HL-60 (cell line): ENCODE results near the gene MSI2.

ENCODE experiments used
- DNase-seq, 2 experiments: peaks; one replicate each; pipeline ENCODE4 v3.0.0-alpha.2; 2010 to 2020; ENCODE audit warnings: low read depth in 1 of 2, low spot score in 1 of 2
- H3K27ac ChIP-seq: fragments of 250-450 bp; sonication (Bioruptor Pico); replicated peaks from 2 replicates; pipeline ENCODE4 v1.5.1; 2020; ENCODE audit warnings: mild to moderate bottlenecking, moderate library complexity
- H3K27me3 ChIP-seq: fragments of 250-450 bp; sonication (Bioruptor Pico); 2 replicates; pipeline ENCODE4 v1.5.1; 2021; ENCODE audit warnings: mild to moderate bottlenecking, moderate library complexity; ENCODE audit not compliant: insufficient read depth, poor library complexity, severe bottlenecking
- H3K4me3 ChIP-seq: replicated peaks from 2 replicates; pipeline ENCODE4 v1.5.1; 2011; ENCODE audit warnings: mild to moderate bottlenecking, control low read depth, low read length; ENCODE audit not compliant: insufficient read depth
- GABPA ChIP-seq: IDR thresholded peaks from 2 replicates; pipeline ENCODE4 v1.6.1; 2012; ENCODE audit warnings: low read depth
- POLR2AphosphoS5 ChIP-seq: IDR thresholded peaks from 2 replicates; pipeline ENCODE4 v1.6.1; 2012; ENCODE audit warnings: low read depth
- SPI1 ChIP-seq: IDR thresholded peaks from 2 replicates; pipeline ENCODE4 v1.6.1; 2012; ENCODE audit warnings: low read depth, mild to moderate bottlenecking, borderline replicate concordance
- TF ChIP-seq, protein P1 (sequence below): IDR thresholded peaks from one replicate; pipeline ENCODE4 v1.5.1; 2011; ENCODE audit warnings: low read length, control low read depth, inconsistent platforms; ENCODE audit not compliant: insufficient read depth
- TF ChIP-seq, protein P2 (sequence below): IDR thresholded peaks from 2 replicates; pipeline ENCODE4 v1.6.1; 2012; ENCODE audit warnings: low read depth; ENCODE audit not compliant: insufficient replicate concordance

The MSI2 gene

DNA sequence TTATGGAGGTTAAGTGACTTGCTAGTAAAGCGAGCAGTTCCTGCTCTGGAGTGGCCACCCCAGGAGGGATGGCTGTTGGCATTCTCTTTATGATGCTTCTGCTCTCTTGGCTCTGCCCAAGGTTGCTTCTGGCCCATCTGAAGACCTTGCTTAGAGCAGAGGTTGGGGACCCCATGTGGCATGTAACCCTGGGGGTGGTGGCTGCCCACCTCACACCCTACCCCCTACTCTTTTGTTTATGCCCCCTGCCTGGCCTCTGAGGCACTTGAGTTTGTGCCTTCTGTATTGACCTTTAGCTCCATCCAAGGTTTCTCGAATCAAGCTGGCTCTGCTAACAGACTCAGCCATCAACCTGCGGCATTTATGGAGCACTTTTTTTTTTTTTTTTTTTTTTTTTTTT lies 214.6 kb downstream of the MSI2 start:
- Histone ChIP-seq H3K4me3 (no peak overlapping the region), H3K27ac (no peak overlapping the region), H3K27me3 (no peaks in the 10 kb centered on the region)
- TF ChIP-seq SPI1 (no peak), POLR2AphosphoS5 (no peak), GABPA (no peak)
- TF ChIP-seq, protein P1, sequence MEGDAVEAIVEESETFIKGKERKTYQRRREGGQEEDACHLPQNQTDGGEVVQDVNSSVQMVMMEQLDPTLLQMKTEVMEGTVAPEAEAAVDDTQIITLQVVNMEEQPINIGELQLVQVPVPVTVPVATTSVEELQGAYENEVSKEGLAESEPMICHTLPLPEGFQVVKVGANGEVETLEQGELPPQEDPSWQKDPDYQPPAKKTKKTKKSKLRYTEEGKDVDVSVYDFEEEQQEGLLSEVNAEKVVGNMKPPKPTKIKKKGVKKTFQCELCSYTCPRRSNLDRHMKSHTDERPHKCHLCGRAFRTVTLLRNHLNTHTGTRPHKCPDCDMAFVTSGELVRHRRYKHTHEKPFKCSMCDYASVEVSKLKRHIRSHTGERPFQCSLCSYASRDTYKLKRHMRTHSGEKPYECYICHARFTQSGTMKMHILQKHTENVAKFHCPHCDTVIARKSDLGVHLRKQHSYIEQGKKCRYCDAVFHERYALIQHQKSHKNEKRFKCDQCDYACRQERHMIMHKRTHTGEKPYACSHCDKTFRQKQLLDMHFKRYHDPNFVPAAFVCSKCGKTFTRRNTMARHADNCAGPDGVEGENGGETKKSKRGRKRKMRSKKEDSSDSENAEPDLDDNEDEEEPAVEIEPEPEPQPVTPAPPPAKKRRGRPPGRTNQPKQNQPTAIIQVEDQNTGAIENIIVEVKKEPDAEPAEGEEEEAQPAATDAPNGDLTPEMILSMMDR = no peak
- TF ChIP-seq, protein P2, sequence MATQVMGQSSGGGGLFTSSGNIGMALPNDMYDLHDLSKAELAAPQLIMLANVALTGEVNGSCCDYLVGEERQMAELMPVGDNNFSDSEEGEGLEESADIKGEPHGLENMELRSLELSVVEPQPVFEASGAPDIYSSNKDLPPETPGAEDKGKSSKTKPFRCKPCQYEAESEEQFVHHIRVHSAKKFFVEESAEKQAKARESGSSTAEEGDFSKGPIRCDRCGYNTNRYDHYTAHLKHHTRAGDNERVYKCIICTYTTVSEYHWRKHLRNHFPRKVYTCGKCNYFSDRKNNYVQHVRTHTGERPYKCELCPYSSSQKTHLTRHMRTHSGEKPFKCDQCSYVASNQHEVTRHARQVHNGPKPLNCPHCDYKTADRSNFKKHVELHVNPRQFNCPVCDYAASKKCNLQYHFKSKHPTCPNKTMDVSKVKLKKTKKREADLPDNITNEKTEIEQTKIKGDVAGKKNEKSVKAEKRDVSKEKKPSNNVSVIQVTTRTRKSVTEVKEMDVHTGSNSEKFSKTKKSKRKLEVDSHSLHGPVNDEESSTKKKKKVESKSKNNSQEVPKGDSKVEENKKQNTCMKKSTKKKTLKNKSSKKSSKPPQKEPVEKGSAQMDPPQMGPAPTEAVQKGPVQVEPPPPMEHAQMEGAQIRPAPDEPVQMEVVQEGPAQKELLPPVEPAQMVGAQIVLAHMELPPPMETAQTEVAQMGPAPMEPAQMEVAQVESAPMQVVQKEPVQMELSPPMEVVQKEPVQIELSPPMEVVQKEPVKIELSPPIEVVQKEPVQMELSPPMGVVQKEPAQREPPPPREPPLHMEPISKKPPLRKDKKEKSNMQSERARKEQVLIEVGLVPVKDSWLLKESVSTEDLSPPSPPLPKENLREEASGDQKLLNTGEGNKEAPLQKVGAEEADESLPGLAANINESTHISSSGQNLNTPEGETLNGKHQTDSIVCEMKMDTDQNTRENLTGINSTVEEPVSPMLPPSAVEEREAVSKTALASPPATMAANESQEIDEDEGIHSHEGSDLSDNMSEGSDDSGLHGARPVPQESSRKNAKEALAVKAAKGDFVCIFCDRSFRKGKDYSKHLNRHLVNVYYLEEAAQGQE = no peak
- DNase-seq = no peak

DNA sequence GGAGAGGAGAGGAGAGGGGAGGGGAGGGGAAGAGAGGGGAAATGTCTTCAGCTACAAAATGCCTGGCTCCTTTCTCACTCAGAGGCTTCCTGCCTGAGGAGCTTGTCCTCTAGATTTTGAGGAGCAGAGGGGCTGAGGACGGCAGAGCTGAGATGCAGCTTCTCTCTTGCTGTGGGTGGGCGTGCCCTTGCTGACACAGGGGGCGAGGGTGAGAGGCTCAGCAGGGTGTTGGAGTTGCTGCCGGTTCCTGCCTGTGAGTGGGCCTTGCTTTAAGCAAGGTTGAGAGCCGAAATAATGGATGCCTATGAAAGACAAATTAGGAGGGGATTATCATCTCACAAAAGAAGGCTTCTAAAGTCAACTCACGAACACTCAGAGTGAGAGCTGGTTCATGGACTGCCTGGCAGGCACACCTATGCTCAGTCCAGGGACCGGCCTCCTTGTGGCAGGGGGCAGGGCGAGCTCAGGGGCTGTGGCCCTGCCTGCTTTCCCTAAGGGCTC lies 215.6 kb downstream of the MSI2 start:
- Histone ChIP-seq H3K27ac (no peak overlapping the region), H3K4me3 (no peak overlapping the region), H3K27me3 (no peaks in the 10 kb centered on the region)
- no peak for TF ChIP-seq SPI1
- no peak for TF ChIP-seq GABPA
- TF ChIP-seq, protein P1 = no peak
- DNase-seq = no peak

DNA sequence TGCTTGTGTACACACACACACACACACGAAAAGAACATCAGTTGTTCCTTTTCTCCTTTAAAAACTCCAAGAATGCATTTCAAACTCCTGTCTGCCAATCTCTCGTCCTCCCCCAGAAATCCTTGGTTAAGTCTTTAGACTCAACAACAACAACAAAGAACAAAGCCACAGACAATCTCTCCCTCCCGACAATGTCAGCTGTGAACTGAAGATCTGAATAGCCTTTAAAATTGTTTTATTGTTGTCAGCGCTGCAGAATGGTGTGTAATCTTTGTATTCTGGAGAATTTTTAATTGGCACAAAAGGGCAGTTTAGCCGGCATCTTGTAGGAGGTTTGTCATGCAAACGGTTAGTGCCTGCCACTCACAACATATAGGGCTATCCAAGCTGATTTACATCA lies 219.5 kb downstream of the MSI2 start:
- Histone ChIP-seq H3K27me3 (no peaks in the 10 kb centered on the region), H3K4me3 (no peak overlapping the region), H3K27ac (no peak overlapping the region)
- DNase-seq = no peak
- TF ChIP-seq SPI1 (no peak), GABPA (no peak), POLR2AphosphoS5 (no peak)
- TF ChIP-seq, protein P1 = no peak
- TF ChIP-seq, protein P2 = no peak

DNA sequence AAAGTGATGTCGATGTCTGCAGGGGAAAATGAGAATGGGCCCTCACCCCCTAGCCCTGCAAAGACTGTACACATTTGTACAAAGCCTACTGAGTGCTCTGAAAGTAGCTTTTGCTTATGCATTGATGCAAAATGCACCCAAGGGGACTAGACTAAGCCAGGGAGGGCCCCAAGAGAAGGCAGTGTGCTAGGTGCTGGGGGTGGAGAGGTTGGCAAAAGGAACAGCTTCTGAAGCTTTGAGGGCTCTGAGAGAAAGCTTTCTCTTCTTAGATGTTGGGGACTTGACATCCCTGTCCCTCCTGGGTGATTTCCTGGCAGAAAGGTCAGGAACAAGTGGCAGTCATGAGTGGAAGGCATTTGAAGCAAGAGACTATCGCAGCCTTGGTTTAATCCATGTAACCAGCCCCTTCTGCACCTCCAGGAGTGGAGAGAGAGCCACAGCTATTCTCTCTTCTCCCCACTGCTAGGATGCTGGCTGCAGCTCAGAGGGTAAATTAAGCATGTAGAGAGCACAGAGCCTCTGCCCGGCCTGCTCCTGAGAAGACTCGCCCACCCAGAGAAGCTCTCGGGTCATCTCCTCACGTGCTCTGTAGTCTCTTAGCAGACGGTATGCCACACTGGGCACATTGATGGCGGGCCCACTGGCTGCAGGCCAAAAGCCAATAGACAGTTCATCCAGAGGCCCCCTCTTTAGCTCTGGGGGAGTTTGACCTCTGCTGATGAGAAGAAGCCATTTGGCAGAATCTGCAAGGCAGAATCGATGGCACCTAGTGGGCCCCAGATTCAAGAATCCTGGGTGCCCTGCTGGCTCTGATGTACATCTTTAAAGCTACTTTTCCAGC lies 221.4 kb downstream of the MSI2 start:
- no peaks in the 10 kb centered on the region for H3K27me3 ChIP-seq
- TF ChIP-seq SPI1 = no peak
- TF ChIP-seq GABPA = no peak
- TF ChIP-seq, protein P1 = no peak
- TF ChIP-seq, protein P2 = no peak
- TF ChIP-seq POLR2AphosphoS5 = no peak
- H3K4me3 ChIP-seq = no peak overlapping the region
- no peak overlapping the region for H3K27ac ChIP-seq
- DNase-seq = no peak
